ENCODE measurements around the gene MAPK8IP3. TPM values are rescaled to one million over a fixed set of nuclear protein-coding genes. Genes with fewer than 3 reads are reported as not detected.

The MAPK8IP3 gene, protein sequence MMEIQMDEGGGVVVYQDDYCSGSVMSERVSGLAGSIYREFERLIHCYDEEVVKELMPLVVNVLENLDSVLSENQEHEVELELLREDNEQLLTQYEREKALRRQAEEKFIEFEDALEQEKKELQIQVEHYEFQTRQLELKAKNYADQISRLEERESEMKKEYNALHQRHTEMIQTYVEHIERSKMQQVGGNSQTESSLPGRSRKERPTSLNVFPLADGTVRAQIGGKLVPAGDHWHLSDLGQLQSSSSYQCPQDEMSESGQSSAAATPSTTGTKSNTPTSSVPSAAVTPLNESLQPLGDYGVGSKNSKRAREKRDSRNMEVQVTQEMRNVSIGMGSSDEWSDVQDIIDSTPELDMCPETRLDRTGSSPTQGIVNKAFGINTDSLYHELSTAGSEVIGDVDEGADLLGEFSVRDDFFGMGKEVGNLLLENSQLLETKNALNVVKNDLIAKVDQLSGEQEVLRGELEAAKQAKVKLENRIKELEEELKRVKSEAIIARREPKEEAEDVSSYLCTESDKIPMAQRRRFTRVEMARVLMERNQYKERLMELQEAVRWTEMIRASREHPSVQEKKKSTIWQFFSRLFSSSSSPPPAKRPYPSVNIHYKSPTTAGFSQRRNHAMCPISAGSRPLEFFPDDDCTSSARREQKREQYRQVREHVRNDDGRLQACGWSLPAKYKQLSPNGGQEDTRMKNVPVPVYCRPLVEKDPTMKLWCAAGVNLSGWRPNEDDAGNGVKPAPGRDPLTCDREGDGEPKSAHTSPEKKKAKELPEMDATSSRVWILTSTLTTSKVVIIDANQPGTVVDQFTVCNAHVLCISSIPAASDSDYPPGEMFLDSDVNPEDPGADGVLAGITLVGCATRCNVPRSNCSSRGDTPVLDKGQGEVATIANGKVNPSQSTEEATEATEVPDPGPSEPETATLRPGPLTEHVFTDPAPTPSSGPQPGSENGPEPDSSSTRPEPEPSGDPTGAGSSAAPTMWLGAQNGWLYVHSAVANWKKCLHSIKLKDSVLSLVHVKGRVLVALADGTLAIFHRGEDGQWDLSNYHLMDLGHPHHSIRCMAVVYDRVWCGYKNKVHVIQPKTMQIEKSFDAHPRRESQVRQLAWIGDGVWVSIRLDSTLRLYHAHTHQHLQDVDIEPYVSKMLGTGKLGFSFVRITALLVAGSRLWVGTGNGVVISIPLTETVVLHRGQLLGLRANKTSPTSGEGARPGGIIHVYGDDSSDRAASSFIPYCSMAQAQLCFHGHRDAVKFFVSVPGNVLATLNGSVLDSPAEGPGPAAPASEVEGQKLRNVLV (N-terminal part only)
- total RNA-seq = 38.7 and 65.4 TPM in 2 replicates

DNA sequence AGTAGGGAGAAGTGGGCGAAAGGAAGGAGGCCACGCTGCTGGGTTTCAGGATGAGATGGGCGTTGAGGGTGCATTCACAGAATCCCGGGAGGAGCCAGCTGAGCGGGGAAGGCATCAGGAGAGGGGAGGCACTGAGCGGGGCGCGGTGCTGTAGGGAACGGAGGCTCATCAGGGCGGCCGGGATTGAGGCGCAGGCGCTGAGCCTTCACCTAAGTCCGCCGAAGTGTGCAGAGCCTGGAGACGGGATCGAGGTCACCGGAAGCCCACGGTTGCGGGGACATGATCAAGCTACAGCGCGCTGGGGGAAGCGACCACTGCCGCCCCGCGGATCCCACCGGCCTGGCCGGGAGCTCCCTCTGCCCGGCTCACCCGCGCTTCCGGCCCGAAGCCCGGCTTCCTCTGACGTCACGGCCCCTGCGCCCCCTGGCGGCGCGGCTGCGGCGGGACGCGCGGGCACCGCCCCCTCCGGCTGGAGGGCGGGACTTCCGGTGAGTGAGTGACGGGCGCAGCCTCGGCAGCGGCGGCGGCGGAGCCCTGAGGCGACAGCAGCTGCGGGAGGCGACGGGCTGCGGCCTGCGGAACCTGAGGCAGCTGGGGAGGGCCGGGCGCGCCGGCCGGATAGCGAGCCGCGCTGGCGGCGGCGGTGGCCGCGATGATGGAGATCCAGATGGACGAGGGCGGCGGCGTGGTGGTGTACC lies at the start of gene MAPK8IP3:
Gene MAPK8IP3, plus strand, starts transcription at position 508 of the 698 bp plus-strand sequence. Its CDS starts 145 bp downstream, at position 653.

DNA sequence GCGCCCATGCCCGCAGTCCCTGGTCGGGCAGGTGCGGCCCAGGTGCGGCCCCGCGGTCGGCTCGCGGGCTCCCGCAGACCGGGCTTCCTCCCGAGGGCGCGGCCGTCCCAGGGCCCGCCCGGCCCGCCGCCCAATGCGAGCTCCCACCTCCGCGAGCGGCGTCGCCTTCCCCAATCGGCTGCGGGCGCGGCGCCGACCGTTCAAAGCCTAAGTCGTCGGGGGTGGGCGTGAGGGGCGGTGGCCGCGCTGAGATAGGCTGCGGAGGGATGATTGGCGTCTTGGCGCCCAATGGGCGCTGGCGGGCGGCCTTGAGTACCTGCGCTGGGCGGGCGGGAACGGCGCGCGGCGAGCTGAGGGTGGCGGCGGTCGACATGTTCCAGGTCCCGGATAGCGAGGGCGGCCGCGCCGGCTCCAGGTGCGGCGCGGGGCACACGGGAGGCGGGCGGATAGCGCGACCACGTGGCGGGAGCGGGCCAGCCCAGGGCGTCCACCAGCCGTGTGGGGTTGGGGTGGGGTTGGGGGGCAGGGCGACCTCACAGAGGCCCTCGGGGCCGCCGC lies 28.0 kb upstream of the MAPK8IP3 start, which contains the start of gene JPT2:
Gene JPT2, plus strand, starts transcription at position 338 of the 558 bp plus-strand sequence. Its CDS starts 34 bp downstream, at position 372.

DNA sequence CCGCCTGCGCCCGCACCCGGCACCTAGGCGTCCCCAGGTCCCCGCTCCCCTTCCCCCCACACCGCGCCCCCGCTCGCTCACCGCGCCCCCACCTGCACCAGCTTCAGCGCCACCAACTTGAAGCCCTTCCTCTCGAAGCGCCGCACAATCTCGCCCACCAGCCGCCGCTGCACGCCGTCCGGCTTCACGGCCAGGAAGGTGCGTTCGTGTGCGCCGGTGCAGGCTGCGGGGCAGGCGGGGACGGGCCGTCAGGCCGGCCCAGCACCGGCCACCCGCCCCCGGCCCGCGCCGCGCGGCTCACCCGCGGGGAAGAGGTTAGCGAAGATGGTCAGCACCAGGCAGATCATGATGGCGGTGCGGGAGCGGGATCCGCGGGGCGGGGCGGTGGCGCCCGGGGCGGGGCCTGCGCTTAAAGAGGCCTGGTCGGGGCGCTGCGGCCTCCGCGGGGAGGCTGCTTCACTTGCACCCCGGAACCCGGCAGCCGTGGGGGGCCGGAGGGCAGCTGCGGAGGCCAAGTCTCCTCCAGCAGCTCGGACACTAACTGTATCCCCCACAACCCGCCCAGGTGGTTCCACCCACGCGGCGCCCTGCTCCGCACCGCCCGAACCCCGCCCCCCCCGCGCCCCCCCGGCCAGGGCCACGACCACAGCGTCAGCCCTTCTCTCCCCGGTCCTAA lies 65.3 kb downstream of the MAPK8IP3 start, which contains the start of gene NME3:
Gene NME3, minus strand, starts transcription at position 356 of the 676 bp plus-strand sequence. Its CDS starts 9 bp downstream, at position 347.

DNA sequence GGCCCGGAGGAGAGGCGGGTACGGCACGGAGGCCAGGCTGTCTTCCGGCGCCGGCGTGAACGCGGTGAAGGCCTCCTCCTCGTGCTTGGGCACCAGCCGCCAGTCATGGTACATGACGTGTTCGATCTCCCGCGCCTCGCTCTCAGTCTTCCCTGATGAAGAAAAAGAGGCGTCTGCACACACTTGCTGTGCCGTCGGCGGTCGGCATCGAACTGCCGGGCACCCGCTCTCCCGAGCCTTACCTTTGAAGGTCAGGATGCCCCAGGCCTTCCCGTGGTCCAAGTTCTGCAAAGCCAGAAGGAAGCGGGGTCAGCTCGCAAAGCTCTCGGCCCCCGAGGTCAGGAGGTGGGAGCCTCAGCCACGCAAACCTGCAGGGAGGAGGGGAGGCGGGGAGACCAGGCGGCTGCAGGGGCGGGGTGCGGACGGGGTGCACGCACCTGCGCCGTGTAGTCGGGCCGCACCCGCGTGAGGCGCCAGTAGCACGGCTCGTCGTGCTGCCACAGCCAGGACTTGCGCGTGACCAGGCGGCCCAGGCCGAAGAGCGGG lies 66.4 kb downstream of the MAPK8IP3 start, which contains the start of gene EME2:
Gene EME2, plus strand, starts transcription at position 449 of the 546 bp plus-strand sequence. CDS start 418 bp downstream, outside the sequence.

DNA sequence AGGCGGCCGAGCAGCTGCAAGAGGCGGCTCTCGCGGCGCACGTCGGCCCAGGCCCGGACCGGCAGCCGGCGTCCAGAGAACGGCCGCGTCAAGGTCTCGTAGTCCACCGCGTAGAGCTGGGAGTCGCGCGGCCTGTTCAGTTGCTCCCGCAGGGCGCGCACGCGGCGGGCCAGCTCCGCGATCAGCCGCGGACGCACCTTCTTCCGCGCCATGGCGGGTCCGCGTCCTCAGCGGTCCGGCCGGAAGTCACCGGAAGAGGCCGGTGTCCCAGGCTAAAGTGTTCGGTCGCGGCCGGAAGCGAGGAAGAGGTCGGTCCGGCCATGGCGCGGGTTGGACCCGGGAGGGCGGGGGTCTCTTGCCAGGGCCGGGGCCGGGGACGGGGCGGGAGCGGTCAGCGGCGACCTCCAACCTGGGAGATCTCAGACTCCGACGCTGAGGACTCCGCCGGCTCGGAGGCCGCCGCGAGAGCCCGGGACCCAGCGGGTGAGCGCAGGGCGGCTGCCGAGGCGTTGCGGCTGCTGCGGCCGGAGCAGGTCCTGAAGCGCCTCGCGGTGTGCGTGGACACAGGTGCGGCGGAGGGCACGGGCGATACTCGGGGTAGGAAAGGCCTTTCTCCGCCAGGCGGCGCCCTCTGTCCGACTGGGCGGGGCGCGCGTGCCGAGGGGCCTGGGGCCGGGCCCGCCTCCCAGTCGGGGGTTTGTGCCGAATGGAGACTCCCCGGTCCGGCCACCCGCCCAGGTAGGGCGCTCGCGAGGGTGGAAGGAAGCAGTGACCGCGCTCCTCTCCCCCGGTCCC lies 67.1 kb downstream of the MAPK8IP3 start, which contains the start of gene MRPS34:
Gene MRPS34, minus strand, starts transcription at position 227 of the 795 bp plus-strand sequence. Its CDS starts 15 bp downstream, at position 212.

DNA sequence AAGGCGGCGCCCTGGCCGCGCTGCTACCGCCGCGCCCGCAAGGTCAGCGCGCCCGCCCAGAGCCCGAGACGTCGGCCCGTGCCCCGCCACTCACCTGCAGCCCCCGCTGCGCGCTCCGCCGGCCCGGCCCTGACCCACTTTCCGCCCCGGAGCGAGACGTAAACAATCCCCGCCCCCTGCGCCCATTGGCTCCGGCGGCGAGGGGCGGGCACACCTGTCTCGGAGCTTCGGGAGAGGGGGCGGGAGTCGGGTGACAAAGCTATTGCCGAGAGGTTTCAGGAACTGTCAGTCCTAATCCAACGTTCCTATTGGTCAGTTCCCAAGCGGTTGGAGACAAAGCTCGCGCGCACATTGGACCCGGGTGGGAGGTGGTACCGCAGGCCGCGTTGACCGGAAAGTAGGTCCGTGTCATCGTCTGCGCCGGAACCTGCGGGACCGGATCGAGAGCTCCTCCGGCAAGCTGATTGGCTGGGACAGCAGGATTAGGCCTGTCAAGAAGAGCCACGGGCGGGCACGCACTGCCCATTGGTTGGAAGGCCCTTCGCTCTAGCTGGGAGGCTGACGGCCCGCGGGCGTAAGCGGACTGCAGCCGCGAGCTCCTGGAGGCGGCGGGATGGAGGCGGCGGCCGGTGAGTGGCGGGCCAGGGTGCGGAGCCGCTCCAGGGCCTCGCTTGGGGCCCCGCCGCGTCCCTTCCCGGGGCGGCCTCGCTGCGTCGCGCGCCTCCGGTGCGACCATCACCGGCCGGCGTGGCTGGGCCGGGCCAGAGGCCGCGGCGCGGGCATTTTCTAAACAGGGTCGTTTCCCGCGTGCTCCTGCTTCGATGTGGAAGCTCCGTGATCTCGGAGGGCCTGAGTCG lies 76.6 kb downstream of the MAPK8IP3 start, which contains the start of the genes NUBP2 and SPSB3:
Gene NUBP2, plus strand, starts transcription at position 553 of the 857 bp plus-strand sequence. Its CDS starts 61 bp downstream, at position 614.
Gene SPSB3, minus strand, starts transcription at position 164 of the 857 bp plus-strand sequence. CDS start 1,088 bp downstream, outside the sequence.

DNA sequence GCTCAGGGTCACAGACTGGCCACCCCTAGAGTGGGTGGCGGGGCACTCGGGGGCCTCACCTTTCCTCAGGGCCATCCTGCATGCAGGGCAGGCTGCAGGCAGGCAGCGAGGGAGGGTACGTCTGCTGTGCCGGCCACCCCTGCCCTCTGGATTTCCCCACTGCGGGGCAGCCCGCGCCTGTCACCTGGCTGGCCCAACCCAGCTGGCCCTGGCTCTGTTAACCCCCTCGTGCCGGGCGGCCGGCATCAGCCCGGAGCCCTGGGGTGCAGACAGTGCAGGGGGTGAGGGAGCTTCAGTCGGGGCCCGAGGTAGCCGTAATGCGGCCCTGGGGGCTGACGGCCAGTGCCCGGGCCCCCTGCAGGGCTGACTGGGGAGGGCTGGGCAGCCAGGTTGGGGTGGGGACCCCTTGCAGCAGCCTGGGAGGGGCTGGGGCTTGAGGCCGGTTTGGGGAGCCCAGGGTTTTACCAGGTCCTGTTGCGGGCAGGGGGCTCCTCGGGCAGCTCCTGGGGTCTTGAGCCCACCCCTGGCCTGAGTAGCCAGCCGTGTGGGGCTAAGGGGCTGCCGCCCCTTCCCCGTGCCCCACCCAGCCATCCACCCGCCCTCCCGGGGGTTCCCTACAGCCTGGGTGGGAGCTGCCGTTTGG lies 87.7 kb downstream of the MAPK8IP3 start, which contains the start of gene IGFALS:
Gene IGFALS, minus strand, starts transcription at position 128 of the 643 bp plus-strand sequence. Its CDS starts 53 bp downstream, at position 75.

Small RNAs within 50 kb of the gene (small RNA-seq; reads per million reads assigned to genes)
- gene MIR3177 (ENCODE audit: low replicate concordance) = 0.55 reads per million, percentile 22 among the genes with 10 or more reads in this experiment

Other genes starting within 250 kb of the MAPK8IP3 start
- 74.9 and 195 TPM in 2 replicates for gene CLCN7, start 231.2 kb upstream of the MAPK8IP3 start, total RNA-seq
- 0.29 TPM in 1 of 2 replicates, not detected in the other for gene PTX4, start 217.3 kb upstream of the MAPK8IP3 start, total RNA-seq
- gene TELO2, start 212.8 kb upstream of the MAPK8IP3 start, total RNA-seq = 17.3 and 30.4 TPM in 2 replicates
- 9.6 and 39.7 TPM in 2 replicates for gene TMEM204, start 172.5 kb upstream of the MAPK8IP3 start, total RNA-seq
- 22.8 and 25.2 TPM in 2 replicates for gene IFT140, start 94.1 kb upstream of the MAPK8IP3 start, total RNA-seq
- 9.8 and 16.0 TPM in 2 replicates for gene CRAMP1, start 93.8 kb upstream of the MAPK8IP3 start, total RNA-seq
- gene JPT2, start 27.9 kb upstream of the MAPK8IP3 start, total RNA-seq = 25.6 and 84.6 TPM in 2 replicates
- 24.5 and 42.1 TPM in 2 replicates for gene NME3, start 65.3 kb downstream of the MAPK8IP3 start, total RNA-seq
- 10.3 and 14.5 TPM in 2 replicates for gene EME2, start 66.6 kb downstream of the MAPK8IP3 start, total RNA-seq
- gene MRPS34, start 66.9 kb downstream of the MAPK8IP3 start, total RNA-seq = 57.6 and 82.5 TPM in 2 replicates
- gene SPSB3, start 76.4 kb downstream of the MAPK8IP3 start, total RNA-seq = 32.2 and 38.1 TPM in 2 replicates
- gene NUBP2, start 76.8 kb downstream of the MAPK8IP3 start, total RNA-seq = 78.1 and 96.1 TPM in 2 replicates
- under 0.01 TPM in 2 replicates for gene IGFALS, start 87.5 kb downstream of the MAPK8IP3 start, total RNA-seq
- 28.1 and 56.2 TPM in 2 replicates for gene HAGH, start 120.6 kb downstream of the MAPK8IP3 start, total RNA-seq
- 66.3 and 77.3 TPM in 2 replicates for gene FAHD1, start 121.0 kb downstream of the MAPK8IP3 start, total RNA-seq
- gene MEIOB, start 166.0 kb downstream of the MAPK8IP3 start, total RNA-seq = not detected in 2 replicates
- gene HS3ST6, start 212.2 kb downstream of the MAPK8IP3 start, total RNA-seq = not detected in 2 replicates
- gene MSRB1, start 237.0 kb downstream of the MAPK8IP3 start, total RNA-seq = 13.3 and 15.3 TPM in 2 replicates
- not detected in 2 replicates for gene RPL3L, start 248.5 kb downstream of the MAPK8IP3 start, total RNA-seq

Measured in placental pericyte (primary cell).